Nephron (organoid): ENCODE data around the gene RALGAPA2.
A peak's percentile ranks its signal among the peaks of the same experiment; 100 is the strongest.

Experiments used
- H3K27ac Mint-ChIP-seq, 3 experiments: 2 replicates each; pipeline ENCODE4 v1.8.0; 2020; ENCODE audit warnings: mixed read lengths in 3 of 3, mild to moderate bottlenecking in 2 of 3, moderate library complexity in 1 of 3
- H3K27me3 Mint-ChIP-seq: 2 replicates; pipeline ENCODE4 v1.8.0; 2021; ENCODE audit warnings: low read depth, mild to moderate bottlenecking, moderate library complexity, mixed read lengths
- H3K36me3 Mint-ChIP-seq: 2 replicates; pipeline ENCODE4 v1.8.0; 2020; ENCODE audit warnings: low read depth, mixed read lengths
- H3K4me1 Mint-ChIP-seq: 2 replicates; pipeline ENCODE4 v1.8.0; 2020; ENCODE audit warnings: mixed read lengths
- H3K4me3 Mint-ChIP-seq, 3 experiments: 2 replicates each; pipeline ENCODE4 v1.8.0; 2020; ENCODE audit warnings: mild to moderate bottlenecking in 3 of 3, mixed read lengths in 3 of 3, moderate library complexity in 2 of 3
- H3K9me3 Mint-ChIP-seq: 2 replicates; pipeline ENCODE4 v1.8.0; 2020; ENCODE audit warnings: mixed read lengths
- TF ChIP-seq, protein P1 (sequence below), 3 experiments: fragments of 200-600 bp; sonication (generic); IDR thresholded peaks; one replicate each; pipeline ENCODE4 v1.5.0; 2021; ENCODE audit warnings: antibody characterized with exemption in 3 of 3; ENCODE audit not compliant: unreplicated experiment in 3 of 3

Gene RALGAPA2

DNA sequence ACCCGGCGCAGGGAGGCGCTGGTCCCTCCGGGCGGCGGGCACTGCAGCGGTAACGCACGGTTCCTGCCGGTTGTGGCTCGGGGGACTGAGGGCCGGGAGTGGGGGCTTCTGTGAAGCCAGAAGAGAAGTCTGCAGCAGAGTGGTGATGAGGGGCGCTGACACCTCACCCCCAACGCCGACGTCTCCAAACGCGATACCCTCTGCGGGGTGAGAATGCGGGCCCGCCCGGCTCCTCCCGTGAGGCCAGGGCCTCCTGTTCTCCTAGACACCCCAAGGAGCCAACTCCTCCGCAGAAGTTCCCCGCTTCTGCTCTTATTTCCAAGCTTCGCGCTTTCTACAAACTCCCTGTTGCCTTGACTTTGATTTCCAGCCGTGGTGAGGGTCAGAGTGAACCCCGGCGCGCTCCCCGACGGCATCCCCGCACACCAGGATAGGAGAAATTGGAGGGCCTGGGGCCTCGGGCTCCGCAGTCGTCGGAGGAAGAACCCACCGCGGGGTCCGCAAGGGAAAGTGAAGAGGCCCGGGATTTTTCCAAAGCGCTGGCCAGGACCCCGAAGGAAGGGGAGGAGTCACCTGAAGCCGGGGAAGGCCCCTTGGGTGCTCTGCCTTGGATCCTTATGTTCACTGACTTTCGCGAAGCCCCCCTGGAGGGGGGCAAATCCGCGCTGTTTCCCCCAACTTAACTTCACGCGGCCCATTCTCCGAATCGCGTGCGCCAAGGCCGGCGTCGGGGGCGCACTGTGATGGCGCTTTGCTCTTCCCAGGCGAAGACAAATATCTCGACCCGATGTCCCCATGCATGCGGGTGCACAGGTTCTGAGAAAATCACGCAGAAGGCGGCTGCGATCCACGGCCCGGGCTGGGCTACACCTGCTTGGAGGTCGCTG is 347.6 kb downstream of the RALGAPA2 start:
- TF ChIP-seq, protein P1, sequence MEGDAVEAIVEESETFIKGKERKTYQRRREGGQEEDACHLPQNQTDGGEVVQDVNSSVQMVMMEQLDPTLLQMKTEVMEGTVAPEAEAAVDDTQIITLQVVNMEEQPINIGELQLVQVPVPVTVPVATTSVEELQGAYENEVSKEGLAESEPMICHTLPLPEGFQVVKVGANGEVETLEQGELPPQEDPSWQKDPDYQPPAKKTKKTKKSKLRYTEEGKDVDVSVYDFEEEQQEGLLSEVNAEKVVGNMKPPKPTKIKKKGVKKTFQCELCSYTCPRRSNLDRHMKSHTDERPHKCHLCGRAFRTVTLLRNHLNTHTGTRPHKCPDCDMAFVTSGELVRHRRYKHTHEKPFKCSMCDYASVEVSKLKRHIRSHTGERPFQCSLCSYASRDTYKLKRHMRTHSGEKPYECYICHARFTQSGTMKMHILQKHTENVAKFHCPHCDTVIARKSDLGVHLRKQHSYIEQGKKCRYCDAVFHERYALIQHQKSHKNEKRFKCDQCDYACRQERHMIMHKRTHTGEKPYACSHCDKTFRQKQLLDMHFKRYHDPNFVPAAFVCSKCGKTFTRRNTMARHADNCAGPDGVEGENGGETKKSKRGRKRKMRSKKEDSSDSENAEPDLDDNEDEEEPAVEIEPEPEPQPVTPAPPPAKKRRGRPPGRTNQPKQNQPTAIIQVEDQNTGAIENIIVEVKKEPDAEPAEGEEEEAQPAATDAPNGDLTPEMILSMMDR (IDR thresholded peaks at IDR 0.05; ENCODE audit: unreplicated experiment in 3 of 3): no peak
- Mint-ChIP-seq H3K9me3 (peaks cover 3% of the 10 kb centered on the region), H3K27ac (no peak overlapping the region), H3K4me3 (peak overlapping the region in 1 of 3 experiments; percentile 64), H3K4me1 (peaks cover 17% of the 10 kb centered on the region), H3K36me3 (no peaks in the 10 kb centered on the region), H3K27me3 (peaks cover 84% of the 10 kb centered on the region)

DNA sequence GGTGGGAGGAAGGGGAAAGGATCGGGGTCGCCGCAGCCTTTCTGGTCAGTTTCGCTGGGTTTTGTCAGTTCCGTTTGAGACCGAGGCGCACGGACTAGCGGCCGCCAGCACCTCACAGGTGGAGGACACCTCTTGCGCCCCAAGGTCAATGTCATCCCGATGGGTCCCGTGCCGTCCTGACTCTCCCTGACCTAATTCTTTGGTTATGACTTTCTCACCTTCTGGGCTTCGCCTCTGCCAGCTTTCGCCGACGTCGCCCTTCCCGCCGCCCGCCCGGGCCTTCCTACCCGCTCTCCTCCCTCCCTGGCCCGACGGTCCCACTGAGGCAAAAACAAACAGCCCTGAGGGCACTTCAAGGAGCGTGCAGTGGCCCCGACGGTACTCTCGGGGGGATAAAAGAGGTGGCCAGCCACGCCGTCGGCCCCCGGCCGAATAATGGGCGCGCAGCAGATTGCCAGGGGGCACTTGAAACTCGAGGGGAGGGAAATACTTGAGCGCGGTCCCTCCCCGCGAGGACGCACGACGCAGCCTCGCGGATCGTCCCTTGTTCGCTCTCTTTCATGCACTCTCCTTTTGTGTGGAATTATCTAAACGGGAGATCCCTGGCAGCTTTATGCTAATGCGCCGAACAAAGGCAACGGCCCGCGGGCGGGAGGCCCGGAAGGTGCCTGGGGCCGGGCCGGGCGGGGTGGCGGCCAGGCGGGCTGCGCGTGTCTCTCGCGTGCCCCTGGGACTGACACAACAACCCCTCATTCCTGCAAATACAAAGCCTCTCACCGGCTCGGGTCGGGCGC is 348.4 kb downstream of the RALGAPA2 start:
- no peak overlapping the region for H3K27ac Mint-ChIP-seq
- no peak overlapping the region for H3K4me3 Mint-ChIP-seq
- no peaks in the 10 kb centered on the region for H3K36me3 Mint-ChIP-seq
- H3K9me3 Mint-ChIP-seq: peaks cover 3% of the 10 kb centered on the region
- TF ChIP-seq, protein P1 (IDR thresholded peaks at IDR 0.05; ENCODE audit: unreplicated experiment in 3 of 3): no peak
- H3K27me3 Mint-ChIP-seq: peaks cover 84% of the 10 kb centered on the region
- H3K4me1 Mint-ChIP-seq: peaks cover 15% of the 10 kb centered on the region

DNA sequence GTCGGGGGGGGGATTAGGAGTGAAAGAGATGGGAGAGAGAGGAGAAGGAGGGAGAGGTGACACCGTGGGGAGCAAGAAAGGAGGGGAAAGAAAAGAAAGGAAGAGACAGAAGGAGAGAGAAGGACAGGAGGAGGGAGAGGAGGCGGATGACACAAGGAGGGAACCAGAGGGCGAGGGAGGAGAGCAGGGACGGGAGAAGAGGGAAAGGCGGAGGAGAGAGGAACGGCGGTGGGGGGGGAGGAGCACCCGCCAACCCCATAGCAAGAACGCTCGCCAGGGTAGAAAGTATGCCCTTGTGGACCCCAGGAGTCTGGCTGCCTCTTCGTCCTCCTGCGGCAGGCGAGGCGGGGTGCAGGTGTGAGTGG is 349.0 kb downstream of the RALGAPA2 start:
- TF ChIP-seq, protein P1 (IDR thresholded peaks at IDR 0.05; ENCODE audit: unreplicated experiment in 3 of 3): no peak
- Mint-ChIP-seq H3K27ac (no peak overlapping the region), H3K27me3 (peaks cover 90% of the 10 kb centered on the region), H3K9me3 (peaks cover 6% of the 10 kb centered on the region), H3K4me3 (no peak overlapping the region), H3K4me1 (peaks cover 15% of the 10 kb centered on the region), H3K36me3 (no peaks in the 10 kb centered on the region)

DNA sequence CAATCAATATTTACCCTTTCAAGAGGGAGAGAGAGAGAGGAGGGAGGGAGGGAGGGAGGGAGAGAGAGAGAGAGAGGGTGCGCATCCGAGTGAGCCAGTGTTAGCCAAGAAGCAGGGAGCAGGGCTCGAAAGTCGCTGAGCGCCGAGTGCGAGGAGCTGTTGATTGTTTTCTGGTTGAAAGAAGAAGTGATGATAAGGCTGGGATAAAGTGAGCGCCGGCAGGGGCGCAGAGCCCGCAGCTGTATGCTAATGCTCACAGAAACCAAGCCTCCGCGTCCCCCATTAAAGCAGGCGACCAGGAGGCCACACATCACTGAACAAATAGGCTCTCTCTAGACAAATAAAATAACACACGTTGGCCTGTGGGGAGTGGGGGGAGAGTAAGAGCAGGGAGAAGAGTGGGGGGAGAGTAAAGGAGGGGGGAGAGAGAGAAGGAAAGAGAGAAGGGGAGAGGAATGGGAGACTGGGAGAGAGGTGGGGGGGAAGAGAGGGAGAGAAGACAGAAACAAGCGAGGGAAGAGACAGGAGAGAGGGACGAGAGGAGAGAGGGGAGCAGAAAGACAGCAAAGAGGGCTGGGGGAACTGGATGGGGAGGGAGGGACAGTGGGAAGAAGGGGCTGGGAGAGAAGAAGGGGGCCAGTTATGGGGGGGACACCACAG is 349.5 kb downstream of the RALGAPA2 start:
- TF ChIP-seq, protein P1 (IDR thresholded peaks at IDR 0.05; ENCODE audit: unreplicated experiment in 3 of 3): no peak
- Mint-ChIP-seq H3K9me3 (peaks cover 9% of the 10 kb centered on the region), H3K27ac (no peak overlapping the region), H3K4me3 (peak overlapping the region; percentile 26 to 58 (median 50)), H3K4me1 (peaks cover 15% of the 10 kb centered on the region), H3K36me3 (no peaks in the 10 kb centered on the region), H3K27me3 (peaks cover 95% of the 10 kb centered on the region)

DNA sequence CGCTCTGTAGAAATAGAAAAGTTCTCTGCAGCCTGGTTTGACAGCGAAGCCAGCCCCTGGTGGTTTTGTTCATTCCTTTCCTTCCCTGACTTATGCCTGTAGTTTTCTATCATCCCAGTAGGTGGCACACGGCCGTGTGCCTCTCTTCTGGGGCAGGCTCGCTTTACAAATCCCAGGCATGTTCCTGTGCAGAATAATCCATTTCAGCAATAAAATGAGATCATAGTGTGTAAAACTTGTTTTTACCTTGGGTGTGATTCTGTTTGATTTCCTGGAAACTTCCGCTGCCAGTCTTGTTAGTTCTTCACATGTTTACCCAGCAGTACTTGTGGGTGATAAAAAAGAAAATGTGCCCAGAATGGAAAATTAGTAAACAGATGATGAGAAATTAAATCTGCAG is 352.0 kb downstream of the RALGAPA2 start:
- Mint-ChIP-seq H3K4me1 (peaks cover 10% of the 10 kb centered on the region), H3K36me3 (no peaks in the 10 kb centered on the region), H3K4me3 (no peak overlapping the region), H3K27me3 (peaks cover 72% of the 10 kb centered on the region), H3K9me3 (peaks cover 9% of the 10 kb centered on the region), H3K27ac (no peak overlapping the region)
- TF ChIP-seq, protein P1 (IDR thresholded peaks at IDR 0.05; ENCODE audit: unreplicated experiment in 3 of 3): peak; percentile 81 to 88 (median 83)
